ENCODE data around the gene FRMPD1. TPM values are rescaled to one million over a fixed set of nuclear protein-coding genes. Genes with fewer than 3 reads are reported as not detected.

FRMPD1 gene
- total RNA-seq, 2 donors from 2014 or later, result 0.33 to 0.55 TPM

DNA sequence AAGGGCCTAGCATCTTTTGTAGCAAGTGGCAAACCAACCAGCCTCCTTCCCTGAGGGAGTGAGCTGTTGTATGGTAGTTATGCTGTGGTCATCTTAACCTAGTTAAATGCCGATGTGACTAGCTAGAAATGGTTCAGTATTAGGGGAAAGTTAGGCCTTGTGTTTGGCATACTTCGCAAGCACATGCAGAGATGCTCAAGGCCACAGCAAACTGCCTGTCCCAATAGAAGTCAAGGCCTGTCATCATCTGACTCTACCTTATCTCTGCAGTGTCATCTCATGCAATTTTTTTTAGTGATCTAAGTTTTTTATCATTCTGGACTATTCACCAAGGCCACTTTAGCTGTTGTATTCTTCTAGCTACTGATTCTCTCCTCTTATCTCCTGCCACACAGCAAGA lies 139.3 kb downstream of the FRMPD1 start:
- Histone ChIP-seq H3K9me3 (ENCODE audit: control insufficient read depth, low read length) (no peaks in the 10 kb centered on the region), H3K4me3 (ENCODE audit: low read length) (no peak overlapping the region), H3K9ac (ENCODE audit: extremely low read depth, low read length, poor library complexity, severe bottlenecking) (no peak overlapping the region), H3K27ac (ENCODE audit: low read depth, low read length) (no peak overlapping the region), H3K4me1 (ENCODE audit: control insufficient read depth, insufficient read depth, low read length) (no peaks in the 10 kb centered on the region), H3K27me3 (ENCODE audit: control insufficient read depth, insufficient read depth, low read length, poor library complexity, severe bottlenecking) (peaks cover 21% of the 10 kb centered on the region), H3K36me3 (ENCODE audit: control insufficient read depth, insufficient read depth, low read length) (no peaks in the 10 kb centered on the region)
- H3K36me3 Mint-ChIP-seq (ENCODE audit: low read depth), result no peaks in the 10 kb centered on the region
- DNase-seq, result no peak
- H3K27me3 Mint-ChIP-seq (ENCODE audit: insufficient read depth), result peaks cover 58% of the 10 kb centered on the region
- H3K9me3 Mint-ChIP-seq, result no peaks in the 10 kb centered on the region
- 90 to 96% methylated on average over 2 of the region's 2 CpGs for whole genome bisulfite sequencing, 2 experiments (ENCODE audit: insufficient coverage in 1 of 2, insufficient read length in 1 of 2)
- H3K4me1 Mint-ChIP-seq, result no peaks in the 10 kb centered on the region
- H3K4me3 Mint-ChIP-seq, result no peak overlapping the region
- H3K27ac Mint-ChIP-seq, result no peak overlapping the region
- TF ChIP-seq, protein P1, sequence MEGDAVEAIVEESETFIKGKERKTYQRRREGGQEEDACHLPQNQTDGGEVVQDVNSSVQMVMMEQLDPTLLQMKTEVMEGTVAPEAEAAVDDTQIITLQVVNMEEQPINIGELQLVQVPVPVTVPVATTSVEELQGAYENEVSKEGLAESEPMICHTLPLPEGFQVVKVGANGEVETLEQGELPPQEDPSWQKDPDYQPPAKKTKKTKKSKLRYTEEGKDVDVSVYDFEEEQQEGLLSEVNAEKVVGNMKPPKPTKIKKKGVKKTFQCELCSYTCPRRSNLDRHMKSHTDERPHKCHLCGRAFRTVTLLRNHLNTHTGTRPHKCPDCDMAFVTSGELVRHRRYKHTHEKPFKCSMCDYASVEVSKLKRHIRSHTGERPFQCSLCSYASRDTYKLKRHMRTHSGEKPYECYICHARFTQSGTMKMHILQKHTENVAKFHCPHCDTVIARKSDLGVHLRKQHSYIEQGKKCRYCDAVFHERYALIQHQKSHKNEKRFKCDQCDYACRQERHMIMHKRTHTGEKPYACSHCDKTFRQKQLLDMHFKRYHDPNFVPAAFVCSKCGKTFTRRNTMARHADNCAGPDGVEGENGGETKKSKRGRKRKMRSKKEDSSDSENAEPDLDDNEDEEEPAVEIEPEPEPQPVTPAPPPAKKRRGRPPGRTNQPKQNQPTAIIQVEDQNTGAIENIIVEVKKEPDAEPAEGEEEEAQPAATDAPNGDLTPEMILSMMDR (conservative IDR thresholded peaks at IDR 0.05), result no peak

DNA sequence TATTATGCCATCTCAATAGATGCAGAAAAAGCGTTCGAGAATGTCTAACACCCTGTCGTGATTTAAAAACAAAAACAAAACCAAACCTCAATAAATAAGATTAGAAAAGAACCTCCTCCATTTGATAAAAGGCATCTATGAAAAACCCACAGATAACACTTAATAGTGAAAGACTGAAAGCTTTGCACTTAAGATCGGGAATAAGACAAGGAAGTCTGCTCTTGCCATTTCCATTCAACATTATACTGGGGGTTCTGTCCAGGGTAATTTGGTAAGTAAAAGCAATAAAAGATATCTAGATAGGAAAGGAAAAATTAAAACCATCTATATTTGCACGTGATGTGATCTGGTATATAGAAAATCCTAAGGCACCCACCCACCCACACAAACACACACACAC lies 141.4 kb downstream of the FRMPD1 start:
- H3K27ac Mint-ChIP-seq, result no peak overlapping the region
- no peak overlapping the region for H3K4me3 ChIP-seq (ENCODE audit: low read length)
- H3K27ac ChIP-seq (ENCODE audit: low read depth, low read length), result no peak overlapping the region
- 82 to 90% methylated on average over 2 to 4 of the region's 5 CpGs for WGBS, 2 experiments (ENCODE audit: insufficient coverage in 1 of 2, insufficient read length in 1 of 2)
- peaks cover 62% of the 10 kb centered on the region for H3K27me3 Mint-ChIP-seq (ENCODE audit: insufficient read depth)
- peaks cover 28% of the 10 kb centered on the region for H3K27me3 ChIP-seq (ENCODE audit: control insufficient read depth, insufficient read depth, low read length, poor library complexity, severe bottlenecking)
- no peaks in the 10 kb centered on the region for H3K36me3 Mint-ChIP-seq (ENCODE audit: low read depth)
- H3K4me1 Mint-ChIP-seq, result no peaks in the 10 kb centered on the region
- no peaks in the 10 kb centered on the region for H3K36me3 ChIP-seq (ENCODE audit: control insufficient read depth, insufficient read depth, low read length)
- DNase-seq, result no peak
- H3K9ac ChIP-seq (ENCODE audit: extremely low read depth, low read length, poor library complexity, severe bottlenecking), result no peak overlapping the region
- TF ChIP-seq, protein P1 (conservative IDR thresholded peaks at IDR 0.05), result no peak
- H3K9me3 ChIP-seq (ENCODE audit: control insufficient read depth, low read length), result no peaks in the 10 kb centered on the region
- H3K9me3 Mint-ChIP-seq, result no peaks in the 10 kb centered on the region
- H3K4me1 ChIP-seq (ENCODE audit: control insufficient read depth, insufficient read depth, low read length), result no peaks in the 10 kb centered on the region
- no peak overlapping the region for H3K4me3 Mint-ChIP-seq

DNA sequence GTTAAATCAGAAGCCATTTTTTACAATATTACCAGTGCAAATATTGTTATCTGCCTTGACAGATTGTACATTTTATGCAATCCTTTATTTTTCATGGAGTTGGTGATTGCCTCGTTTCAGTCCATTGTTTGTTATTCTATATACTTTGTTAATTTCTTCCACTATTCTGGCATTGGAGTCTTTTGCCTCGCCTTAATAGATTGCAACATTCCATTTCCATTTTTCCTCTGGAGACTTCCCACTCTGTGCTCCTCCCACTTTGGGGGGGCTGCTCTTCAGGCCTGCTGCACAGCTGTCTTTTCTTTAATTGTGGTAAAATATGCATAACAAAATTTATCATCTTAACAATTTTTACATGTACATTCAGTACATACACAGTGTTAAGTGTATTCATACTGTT lies 145.5 kb downstream of the FRMPD1 start:
- H3K4me1 Mint-ChIP-seq, result peaks cover 5% of the 10 kb centered on the region
- peaks cover 21% of the 10 kb centered on the region for H3K27me3 ChIP-seq (ENCODE audit: control insufficient read depth, insufficient read depth, low read length, poor library complexity, severe bottlenecking)
- no peaks in the 10 kb centered on the region for H3K36me3 ChIP-seq (ENCODE audit: control insufficient read depth, insufficient read depth, low read length)
- no peak overlapping the region for H3K9ac ChIP-seq (ENCODE audit: extremely low read depth, low read length, poor library complexity, severe bottlenecking)
- WGBS, 2 experiments (ENCODE audit: insufficient coverage in 1 of 2, insufficient read length in 1 of 2), result 50 to 61% methylated on average over 2 of the region's 2 CpGs
- H3K27ac ChIP-seq (ENCODE audit: low read depth, low read length), result no peak overlapping the region
- H3K9me3 ChIP-seq (ENCODE audit: control insufficient read depth, low read length), result no peaks in the 10 kb centered on the region
- no peaks in the 10 kb centered on the region for H3K4me1 ChIP-seq (ENCODE audit: control insufficient read depth, insufficient read depth, low read length)
- H3K27me3 Mint-ChIP-seq (ENCODE audit: insufficient read depth), result peaks cover 38% of the 10 kb centered on the region
- TF ChIP-seq, protein P1 (conservative IDR thresholded peaks at IDR 0.05), result no peak
- no peak overlapping the region for H3K27ac Mint-ChIP-seq
- no peak for DNase-seq
- H3K4me3 Mint-ChIP-seq, result no peak overlapping the region
- H3K9me3 Mint-ChIP-seq, result no peaks in the 10 kb centered on the region
- no peaks in the 10 kb centered on the region for H3K36me3 Mint-ChIP-seq (ENCODE audit: low read depth)
- H3K4me3 ChIP-seq (ENCODE audit: low read length), result no peak overlapping the region

Other genes with a start within 250 kb of the FRMPD1 start
- 100 to 1,000 TPM; 105 to 128 TPM for gene GRHPR, start 228.3 kb upstream of the FRMPD1 start, total RNA-seq
- gene ZBTB5, start 185.5 kb upstream of the FRMPD1 start, total RNA-seq, result 10 to 100 TPM; 12.5 to 19.4 TPM
- 10 to 100 TPM; 23.5 to 25.2 TPM for gene POLR1E, start 165.0 kb upstream of the FRMPD1 start, total RNA-seq
- 10 to 100 TPM; 19.5 to 26.6 TPM for gene FBXO10, start 74.6 kb upstream of the FRMPD1 start, total RNA-seq
- 100 to 1,000 TPM; 110 to 115 TPM for gene TOMM5, start 58.4 kb upstream of the FRMPD1 start, total RNA-seq
- gene TRMT10B, start 102.9 kb downstream of the FRMPD1 start, total RNA-seq, result 10 to 100 TPM in 1 of 2 donors, 1 to 10 TPM in 1; 9.3 to 11.6 TPM
- 10 to 100 TPM; 66.7 to 67.6 TPM for gene EXOSC3, start 134.1 kb downstream of the FRMPD1 start, total RNA-seq
- 10 to 100 TPM; 24.0 to 26.3 TPM for gene DCAF10, start 149.8 kb downstream of the FRMPD1 start, total RNA-seq

Data from endodermal cell (in vitro differentiated cells).